ENCODE data around the gene DCAF11.
"Not testable (repeated sequence)": the region's sequence is repeated elsewhere in the genome, so short reads cannot be mapped to it uniquely, and the experiment has no call there.

DCAF11 gene

DNA sequence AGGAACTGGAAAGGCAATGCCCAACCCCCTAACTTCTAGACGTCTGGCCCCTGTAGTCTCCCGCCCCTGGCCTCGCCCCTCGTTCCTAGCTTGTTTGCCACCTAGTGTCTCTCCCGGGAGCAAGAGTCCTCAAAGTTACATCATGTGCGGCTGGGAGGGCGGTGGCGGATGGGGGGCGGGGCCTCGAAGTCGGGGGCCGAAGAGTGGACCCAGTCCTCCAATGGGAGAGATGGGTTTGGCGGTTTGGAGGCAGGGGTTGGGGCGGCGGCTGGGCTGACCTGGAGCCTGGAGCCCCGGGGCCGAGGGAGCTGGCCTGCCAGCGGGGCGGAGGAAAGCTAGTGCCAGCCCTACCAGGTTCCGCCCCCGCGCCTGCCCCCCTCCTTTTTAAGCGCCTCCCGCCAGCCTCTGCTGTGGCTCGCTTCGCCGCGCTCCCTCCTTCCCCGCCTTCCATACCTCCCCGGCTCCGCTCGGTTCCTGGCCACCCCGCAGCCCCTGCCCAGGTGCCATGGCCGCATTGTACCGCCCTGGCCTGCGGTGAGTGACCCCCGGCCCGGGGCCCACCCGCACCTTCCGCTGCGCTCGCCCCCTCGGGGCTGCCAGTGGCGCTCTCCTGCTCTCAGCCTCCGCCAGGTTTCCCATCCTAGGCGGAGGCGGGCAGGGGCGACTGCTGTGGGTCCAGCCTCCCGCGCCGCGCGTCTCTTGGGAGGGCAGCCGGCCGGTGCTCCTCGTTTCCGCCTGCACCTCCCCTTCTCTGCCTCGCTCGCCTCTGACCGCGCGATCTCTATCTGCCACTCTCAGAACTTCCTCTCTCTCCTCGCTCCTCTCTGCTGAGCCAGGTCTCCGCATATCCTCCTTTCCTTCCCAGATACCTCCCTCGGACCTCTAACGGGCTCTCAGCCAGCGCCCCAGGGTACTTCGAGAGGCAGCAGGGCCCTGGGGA is 20.4 kb upstream of the DCAF11 start, which contains the start of gene PCK2:
PCK2 (plus strand) TSS at position 411 of the 940 bp plus-strand sequence; CDS start at position 506, 95 bp downstream.
- Histone ChIP-seq H3K27ac (peak within 1 kb of the TSS; percentile 81 to 100 (median 94)), H3K4me3 (peak within 1 kb of the TSS; percentile 62 to 94 (median 76))

DNA sequence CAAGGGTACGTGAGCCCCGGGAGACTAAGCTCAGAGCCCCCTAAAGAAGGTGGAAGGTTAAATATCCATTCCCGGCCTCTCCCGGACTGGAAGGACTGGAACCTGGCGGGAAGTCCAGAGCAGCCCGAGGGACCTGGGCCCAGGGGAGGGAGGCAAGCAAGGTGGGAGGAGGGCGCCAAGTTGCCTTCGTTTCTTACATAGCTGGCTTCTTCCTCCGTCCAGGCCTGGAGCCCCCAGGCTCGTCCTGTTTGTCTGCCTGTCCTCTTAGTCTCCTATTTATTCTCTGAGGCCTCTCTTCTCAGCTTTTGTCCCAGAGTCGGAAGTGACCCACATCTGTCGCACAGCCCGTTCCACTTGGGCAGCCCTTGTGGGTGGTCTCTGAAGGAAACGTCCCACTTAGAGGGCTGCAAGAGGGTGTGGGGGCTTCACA is 19.7 kb upstream of the DCAF11 start:
- Histone ChIP-seq H3K4me3 (peak overlapping the region; percentile 62 to 94 (median 76)), H3K27ac (peak overlapping the region; percentile 81 to 100 (median 94))

DNA sequence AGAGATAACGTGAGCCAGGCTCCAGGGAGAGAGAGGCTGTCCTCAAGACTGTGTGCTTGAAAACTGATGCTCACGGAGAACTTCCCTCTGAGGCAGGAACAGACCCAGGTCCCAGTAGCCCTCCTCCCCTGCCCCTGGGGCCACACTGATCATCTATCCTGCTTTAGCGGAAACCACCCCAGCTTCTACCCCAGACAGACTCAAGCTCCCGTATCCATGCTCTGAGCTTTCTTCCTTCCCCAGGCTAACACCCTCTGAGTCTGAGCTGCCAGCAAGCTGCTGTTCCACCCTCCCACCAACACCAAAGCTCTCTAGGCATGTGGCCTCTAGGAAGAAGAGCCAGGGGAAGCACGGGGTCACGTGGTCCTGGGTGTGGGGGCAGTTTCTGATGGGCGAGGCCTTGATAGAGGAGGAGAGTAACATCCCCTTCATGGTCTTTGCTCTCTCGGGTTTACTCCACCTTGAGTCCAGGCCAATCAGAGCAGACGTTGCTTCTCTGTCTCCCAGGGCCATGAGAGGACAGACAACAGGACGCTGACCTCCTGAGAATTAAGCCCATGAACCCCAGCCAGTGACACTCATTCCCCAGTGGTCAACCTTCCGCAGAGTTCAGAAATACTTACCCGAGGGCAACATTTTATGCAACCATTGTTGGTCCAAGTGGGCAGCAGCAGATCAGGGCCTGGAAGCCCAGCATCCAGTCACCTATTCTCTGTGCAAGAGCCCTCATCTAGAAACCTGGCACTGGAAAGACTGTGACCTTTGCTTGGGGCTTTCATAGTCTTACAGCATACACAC is 19.1 kb upstream of the DCAF11 start:
- Histone ChIP-seq H3K27ac (peak overlapping the region; percentile 81 to 100 (median 94)), H3K4me3 (peak overlapping the region; percentile 62 to 94 (median 76))

DNA sequence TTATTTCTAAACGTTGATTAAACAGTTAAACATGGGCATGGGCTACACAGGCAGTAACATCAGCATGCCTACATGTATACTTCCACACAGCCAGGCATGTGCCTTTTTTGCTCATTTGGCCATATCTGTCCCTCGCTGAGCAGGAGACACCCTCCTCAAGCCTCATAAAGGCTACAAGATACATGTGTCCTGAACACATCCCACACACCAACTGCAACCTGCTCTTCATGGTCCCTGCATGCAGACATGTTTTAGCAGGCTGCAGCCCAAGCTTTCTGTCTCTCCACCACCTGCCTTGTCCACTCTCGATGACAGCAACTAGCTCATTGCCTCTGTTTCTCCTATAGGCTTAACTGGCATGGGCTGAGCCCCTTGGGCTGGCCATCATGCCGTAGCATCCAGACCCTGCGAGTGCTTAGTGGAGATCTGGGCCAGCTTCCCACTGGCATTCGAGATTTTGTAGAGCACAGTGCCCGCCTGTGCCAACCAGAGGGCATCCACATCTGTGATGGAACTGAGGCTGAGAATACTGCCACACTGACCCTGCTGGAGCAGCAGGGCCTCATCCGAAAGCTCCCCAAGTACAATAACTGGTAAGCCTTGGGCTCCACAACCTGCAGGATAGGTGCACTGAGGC is 17.9 kb upstream of the DCAF11 start:
- Histone ChIP-seq H3K4me3 (no peak overlapping the region), H3K27ac (no peak overlapping the region)

DNA sequence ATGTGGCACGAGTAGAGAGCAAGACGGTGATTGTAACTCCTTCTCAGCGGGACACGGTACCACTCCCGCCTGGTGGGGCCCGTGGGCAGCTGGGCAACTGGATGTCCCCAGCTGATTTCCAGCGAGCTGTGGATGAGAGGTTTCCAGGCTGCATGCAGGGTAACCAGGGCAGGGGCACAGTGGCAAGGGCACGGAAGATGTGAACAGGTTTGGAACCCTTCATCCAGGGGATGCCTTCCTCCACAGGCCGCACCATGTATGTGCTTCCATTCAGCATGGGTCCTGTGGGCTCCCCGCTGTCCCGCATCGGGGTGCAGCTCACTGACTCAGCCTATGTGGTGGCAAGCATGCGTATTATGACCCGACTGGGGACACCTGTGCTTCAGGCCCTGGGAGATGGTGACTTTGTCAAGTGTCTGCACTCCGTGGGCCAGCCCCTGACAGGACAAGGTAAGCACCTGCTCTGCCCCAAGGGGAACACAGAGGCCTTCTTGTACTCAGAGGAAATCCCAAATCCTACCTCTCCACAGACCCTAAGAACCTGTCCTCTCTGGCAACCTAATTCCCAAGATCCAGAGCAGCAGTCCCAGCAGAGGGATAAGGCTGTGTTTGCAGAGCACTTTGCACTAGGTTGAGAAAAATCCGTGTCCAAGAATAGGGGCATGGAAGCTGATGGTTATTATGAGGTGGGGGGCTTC is 16.2 kb upstream of the DCAF11 start:
- H3K4me3 ChIP-seq = no peak overlapping the region
- no peak overlapping the region for H3K27ac ChIP-seq

DNA sequence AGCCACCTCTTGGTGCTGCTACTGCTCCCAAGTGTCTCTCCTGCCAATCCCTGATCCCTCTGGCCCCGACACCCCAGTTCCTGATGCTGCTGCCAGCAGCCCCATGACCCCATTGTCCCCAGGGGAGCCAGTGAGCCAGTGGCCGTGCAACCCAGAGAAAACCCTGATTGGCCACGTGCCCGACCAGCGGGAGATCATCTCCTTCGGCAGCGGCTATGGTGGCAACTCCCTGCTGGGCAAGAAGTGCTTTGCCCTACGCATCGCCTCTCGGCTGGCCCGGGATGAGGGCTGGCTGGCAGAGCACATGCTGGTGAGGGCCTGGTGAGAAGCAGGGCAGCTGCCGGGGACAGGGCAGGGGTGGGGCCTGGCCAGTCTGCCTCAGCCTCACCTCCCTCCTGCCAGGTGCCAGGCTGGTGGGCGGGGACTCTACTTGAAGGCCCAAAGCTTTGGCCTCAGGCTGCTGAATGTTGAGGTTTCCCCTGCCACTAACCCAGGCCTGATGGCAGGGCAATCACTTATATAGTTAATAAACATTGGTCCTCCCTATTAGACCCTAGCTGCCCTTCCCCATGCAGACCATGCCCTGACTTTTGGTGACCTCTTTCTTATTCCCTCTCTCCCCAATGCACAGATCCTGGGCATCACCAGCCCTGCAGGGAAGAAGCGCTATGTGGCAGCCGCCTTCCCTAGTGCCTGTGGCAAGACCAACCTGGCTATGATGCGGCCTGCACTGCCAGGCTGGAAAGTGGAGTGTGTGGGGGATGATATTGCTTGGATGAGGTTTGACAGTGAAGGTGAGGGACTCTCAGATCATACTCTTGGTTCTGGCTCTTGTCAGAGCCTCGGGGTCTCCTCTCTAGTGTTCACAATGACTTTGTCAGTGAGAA is 15.4 kb upstream of the DCAF11 start:
- no peak overlapping the region for H3K27ac ChIP-seq
- no peak overlapping the region for H3K4me3 ChIP-seq

DNA sequence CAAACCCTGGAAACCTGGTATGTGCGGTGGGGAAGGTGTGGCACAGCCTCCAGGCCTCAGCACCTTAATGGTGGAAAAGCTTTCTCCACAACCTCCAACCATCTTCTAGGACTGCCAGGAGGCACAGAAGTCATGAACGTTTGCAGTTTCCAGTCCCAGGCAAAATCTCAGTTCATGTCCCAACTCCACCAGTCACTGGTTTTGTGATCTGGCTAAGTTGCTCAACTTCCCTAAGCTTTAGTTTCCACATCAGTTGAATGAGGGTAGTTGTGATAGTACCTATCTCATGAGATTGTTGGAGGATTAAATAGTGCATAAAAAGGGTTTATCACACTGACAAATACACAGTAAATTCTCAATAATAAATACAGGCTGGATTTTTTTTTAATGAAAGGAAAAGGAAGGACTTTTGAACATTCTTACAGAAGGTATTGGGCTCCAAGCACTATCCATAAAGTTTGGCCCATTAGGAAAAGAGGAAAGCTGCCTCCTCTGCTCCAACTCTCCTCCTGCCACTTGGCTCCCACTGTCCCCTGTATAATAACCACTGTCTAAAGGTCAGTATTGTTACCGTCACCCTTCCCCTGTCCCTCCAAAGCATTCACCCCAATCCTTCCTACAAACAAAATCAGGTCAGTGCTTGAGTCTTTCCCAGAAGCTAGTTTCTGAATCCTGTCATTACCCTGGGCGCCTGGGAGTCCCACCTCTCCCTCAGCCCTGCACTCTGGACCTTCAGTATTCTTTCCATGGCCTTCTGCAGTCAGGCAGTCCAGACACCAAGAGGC is 14.2 kb upstream of the DCAF11 start:
- Histone ChIP-seq H3K27ac (no peak overlapping the region), H3K4me3 (no peak overlapping the region)

DNA sequence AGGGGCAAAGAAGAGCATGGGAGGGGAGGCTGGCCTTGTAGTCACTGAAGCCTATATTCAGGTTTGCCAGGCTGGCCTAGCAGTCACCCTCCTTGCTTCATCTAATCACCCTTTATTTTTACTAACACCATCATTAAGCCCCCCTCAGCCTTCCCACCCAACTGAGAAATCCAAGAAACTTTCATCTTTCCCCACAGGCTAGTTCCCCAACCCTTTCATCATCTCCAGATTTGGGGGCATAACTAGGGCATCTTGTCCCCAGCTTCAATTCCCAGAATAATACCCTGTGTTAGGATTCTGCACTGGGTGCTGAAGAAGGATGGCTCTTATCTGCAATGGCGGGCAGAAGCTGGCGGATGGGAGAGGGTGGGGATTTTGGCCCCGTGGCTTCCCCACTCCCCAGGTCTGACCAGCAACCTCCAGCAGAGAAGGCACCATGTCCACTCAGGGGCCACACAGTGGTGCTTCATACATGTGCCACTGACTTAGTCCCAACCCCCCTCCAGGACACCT is 13.5 kb upstream of the DCAF11 start:
- Histone ChIP-seq H3K27ac (no peak overlapping the region), H3K4me3 (no peak overlapping the region)

DNA sequence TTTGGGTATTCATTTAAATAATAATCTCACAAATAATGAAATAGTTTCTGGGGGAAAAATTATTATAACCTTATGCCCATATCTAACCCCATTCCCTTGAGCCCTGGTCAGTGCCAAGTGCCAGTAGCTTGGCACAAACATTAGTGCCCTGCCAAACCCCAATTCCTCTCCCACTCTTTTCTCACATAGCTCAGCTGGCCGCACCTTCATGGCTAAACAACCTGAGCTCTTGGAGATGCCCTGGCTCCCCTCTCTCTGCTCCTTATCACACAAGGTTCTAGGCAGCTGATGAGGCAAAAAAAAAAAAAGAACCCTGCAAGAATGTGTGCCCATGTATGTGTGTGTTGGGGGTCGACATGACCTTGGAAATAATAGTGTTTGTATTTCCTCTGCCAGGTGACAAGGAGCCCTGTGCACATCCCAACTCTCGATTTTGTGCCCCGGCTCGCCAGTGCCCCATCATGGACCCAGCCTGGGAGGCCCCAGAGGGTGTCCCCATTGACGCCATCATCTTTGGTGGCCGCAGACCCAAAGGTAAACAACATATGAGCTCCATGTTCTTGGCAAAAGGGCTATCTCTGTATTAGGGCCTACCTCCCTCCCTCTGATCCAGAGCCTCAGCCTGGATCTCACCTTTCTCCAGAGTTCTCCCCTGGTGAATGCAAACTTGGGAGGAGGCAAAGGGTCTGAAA is 12.1 kb upstream of the DCAF11 start:
- no peak overlapping the region for H3K4me3 ChIP-seq

DNA sequence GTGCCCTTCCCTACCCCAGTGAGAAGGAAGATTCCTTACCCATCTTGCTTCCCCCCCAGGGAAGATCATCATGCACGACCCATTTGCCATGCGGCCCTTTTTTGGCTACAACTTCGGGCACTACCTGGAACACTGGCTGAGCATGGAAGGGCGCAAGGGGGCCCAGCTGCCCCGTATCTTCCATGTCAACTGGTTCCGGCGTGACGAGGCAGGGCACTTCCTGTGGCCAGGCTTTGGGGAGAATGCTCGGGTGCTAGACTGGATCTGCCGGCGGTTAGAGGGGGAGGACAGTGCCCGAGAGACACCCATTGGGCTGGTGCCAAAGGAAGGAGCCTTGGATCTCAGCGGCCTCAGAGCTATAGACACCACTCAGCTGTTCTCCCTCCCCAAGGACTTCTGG is 11.1 kb upstream of the DCAF11 start:
- Histone ChIP-seq H3K27ac (no peak overlapping the region), H3K4me3 (no peak overlapping the region)

More for the DNA sequence above, 12.1 kb upstream of the DCAF11 start:
- H3K27ac ChIP-seq = no peak overlapping the region

DNA sequence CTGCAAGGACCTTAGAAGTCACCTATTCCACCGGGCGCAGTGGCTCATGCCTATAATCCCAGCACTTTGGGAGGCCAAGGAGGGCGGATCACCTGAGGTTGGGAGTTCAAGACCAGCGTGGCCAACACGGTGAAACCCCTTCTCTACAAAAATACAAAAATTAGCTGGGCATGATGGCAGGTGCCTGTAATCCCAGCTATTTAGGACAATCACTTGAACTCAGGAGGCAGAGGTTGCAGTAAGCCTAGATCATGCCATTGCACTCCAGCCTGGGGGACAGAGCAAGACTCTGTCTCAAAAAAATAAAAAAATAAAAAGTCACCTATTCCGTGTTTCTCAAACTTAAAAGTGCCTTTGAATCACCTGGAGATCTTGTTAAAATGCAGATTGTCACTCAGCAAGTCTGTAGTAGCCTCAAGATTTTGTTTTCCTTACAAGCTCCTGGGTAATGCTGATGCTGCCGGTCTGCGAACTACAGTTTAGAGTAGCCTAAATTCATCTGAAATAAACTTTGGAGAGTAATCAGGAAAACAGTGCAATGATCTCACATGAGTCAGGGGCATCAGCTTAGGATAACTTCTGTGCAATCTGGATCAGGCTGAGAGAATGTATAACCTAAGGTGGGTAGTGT is 8.9 kb upstream of the DCAF11 start:
- H3K4me3 ChIP-seq = not testable (repeated sequence)
- H3K27ac ChIP-seq = peak overlapping the region in 1 of 21 experiments; percentile 12

DNA sequence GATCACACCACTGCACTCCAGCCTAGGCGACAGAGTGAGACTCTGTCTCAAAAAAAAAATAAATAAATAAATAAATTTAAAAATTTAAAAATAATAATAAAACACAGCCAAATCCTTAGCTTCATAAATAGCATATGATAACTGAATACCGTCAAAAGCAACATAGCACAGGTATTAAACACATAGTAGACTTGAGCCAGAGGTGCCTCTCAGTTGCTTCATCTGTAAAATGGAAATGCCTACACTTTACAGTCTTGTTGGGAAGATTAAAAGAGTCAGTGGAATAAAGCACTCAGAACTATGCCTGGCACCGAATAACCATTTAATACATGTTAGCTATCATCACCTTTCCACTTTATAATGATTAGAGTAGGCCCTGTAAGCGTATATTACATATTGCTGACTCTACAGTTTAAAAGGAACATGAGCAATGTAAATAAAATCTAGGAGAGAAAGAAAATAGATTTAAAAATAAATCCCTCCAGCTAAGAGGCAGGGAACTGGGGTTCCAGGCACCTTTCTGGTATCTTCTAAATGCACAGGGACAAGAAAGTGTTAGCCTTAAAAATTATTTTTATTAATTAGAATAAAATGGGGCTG is 7.8 kb upstream of the DCAF11 start:
- Histone ChIP-seq H3K4me3 (no peak overlapping the region), H3K27ac (peak overlapping the region in 1 of 21 experiments; percentile 39)

DNA sequence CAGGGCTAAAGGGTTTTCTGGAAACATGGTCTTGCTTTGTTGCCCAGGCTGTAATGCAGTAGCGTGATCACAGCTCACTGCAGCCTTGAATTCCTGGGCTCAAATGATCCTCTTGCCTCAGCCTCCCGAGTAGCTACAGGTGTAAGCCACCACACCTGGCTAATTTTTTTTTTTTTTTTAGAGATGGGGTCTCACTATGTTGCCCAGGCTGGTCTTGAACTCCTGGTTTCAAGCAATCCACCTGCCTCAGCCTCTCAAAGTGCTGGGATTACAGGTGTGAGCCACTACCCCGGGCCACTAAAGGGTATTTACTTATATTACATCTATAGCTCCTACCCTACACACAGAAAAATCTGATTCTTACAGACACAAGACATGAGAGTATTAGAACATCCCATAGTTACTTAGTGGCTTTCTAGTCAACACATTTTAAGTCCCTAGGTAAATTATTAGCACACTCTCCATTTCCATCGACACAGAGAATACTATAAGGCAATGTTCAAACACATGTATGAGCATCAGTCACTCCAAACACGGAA is 6.2 kb upstream of the DCAF11 start:
- peak overlapping the region in 8 of 21 experiments; percentile 3 to 84 (median 56) for H3K27ac ChIP-seq
- no peak overlapping the region for H3K4me3 ChIP-seq

DNA sequence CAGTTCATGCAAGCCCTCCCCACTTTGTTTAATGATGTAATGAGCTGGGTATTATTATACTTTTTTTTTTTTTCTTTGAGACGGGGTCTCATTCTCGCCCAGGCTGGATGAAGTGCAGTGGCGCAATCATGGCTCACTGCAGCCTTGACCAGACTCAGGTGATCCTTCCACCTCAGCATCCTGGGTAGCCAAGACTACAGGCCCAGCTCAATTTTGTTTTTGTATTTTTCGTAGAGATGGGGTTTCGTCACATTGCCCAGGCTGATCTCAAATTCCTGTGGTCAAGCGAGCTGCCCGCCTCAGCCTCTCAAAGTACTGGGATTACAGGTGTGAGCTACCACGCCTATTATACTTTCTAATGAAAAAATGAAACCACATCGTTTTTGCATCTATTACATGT is 4.5 kb upstream of the DCAF11 start:
- H3K4me3 ChIP-seq = no peak overlapping the region
- H3K27ac ChIP-seq = no peak overlapping the region

DNA sequence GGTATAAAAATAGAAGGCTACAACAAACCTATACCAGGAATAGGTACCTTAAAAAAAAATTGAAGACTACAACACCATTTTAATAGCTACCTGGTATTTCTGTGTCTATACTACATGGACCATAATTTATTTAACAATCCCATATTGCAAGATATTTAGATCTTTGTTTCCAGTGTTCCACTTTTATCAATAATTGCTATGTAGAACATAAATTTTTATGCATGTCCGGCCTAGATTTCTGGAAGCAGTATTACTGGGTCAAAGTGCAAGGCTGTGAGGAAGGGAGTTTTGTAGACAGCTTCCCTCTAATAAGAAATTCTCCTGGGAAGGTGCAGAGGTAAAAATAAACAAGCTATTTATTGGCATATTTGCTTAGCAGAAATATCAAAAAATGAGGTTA is 4.1 kb upstream of the DCAF11 start:
- Histone ChIP-seq H3K4me3 (no peak overlapping the region), H3K27ac (no peak overlapping the region)

DNA sequence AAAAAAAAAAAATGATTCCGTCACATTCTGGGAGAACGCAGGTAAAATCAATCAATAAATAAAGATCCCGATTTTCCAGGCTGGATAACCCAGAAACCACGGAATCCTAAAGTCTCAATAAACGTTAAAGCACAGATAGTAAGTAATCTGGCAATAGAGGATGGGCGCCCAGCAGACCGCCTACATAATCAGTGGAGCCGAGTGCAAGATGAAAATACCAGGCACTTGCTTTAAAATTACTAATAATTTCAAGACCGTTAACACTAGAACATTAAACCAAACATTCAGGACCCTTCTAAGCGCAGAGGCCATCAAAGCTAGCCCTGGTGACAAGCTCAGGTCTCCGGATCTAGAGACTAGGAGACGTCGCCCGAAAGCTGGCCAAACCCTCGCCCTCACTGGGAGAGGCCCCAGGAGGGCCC is 1.2 kb upstream of the DCAF11 start:
- Histone ChIP-seq H3K4me3 (peak overlapping the region; percentile 50 to 69 (median 62)), H3K27ac (peak overlapping the region; percentile 81 to 99 (median 99))
